Measurements from ENCODE around the gene OR2A25.

OR2A25 gene

GRCh38 chr7:144027070-144027469 lies 42.5 kb upstream of the OR2A25 start:
- H3K4me3 ChIP-seq (ENCODE audit: low read depth, low read length), result no peak overlapping the region
- DNase-seq (ENCODE audit: low read depth), result no peak
- TF ChIP-seq CTCF (IDR thresholded peaks at IDR 0.05; ENCODE audit: low read depth, low read length, missing control alignments), result no peak

GRCh38 chr7:144027974-144028373 lies 41.6 kb upstream of the OR2A25 start:
- H3K4me3 ChIP-seq (ENCODE audit: low read depth, low read length), result no peak overlapping the region
- TF ChIP-seq CTCF (IDR thresholded peaks at IDR 0.05; ENCODE audit: low read depth, low read length, missing control alignments), result no peak
- DNase-seq (ENCODE audit: low read depth), result no peak

GRCh38 chr7:144028547-144028946 lies 41.1 kb upstream of the OR2A25 start:
- H3K4me3 ChIP-seq (ENCODE audit: low read depth, low read length), result no peak overlapping the region
- no peak for TF ChIP-seq CTCF (IDR thresholded peaks at IDR 0.05; ENCODE audit: low read depth, low read length, missing control alignments)
- DNase-seq (ENCODE audit: low read depth), result no peak

- no peak for DNase-seq (ENCODE audit: low read depth)
- H3K4me3 ChIP-seq (ENCODE audit: low read depth, low read length), result no peak overlapping the region
- no peak for TF ChIP-seq CTCF (IDR thresholded peaks at IDR 0.05; ENCODE audit: low read depth, low read length, missing control alignments)
Observed at GRCh38 chr7:144032516-144032915, 37.1 kb upstream of the OR2A25 start.

- no peak overlapping the region for H3K4me3 ChIP-seq (ENCODE audit: low read depth, low read length)
- no peak for TF ChIP-seq CTCF (IDR thresholded peaks at IDR 0.05; ENCODE audit: low read depth, low read length, missing control alignments)
- DNase-seq (ENCODE audit: low read depth), result no peak
Observed at GRCh38 chr7:144032985-144033709, 36.5 kb upstream of the OR2A25 start.

GRCh38 chr7:144035385-144035784 lies 34.2 kb upstream of the OR2A25 start:
- H3K4me3 ChIP-seq (ENCODE audit: low read depth, low read length), result no peak overlapping the region
- no peak for DNase-seq (ENCODE audit: low read depth)
- no peak for TF ChIP-seq CTCF (IDR thresholded peaks at IDR 0.05; ENCODE audit: low read depth, low read length, missing control alignments)

GRCh38 chr7:144036302-144036885 lies 33.2 kb upstream of the OR2A25 start:
- DNase-seq (ENCODE audit: low read depth), result no peak
- no peak overlapping the region for H3K4me3 ChIP-seq (ENCODE audit: low read depth, low read length)
- no peak for TF ChIP-seq CTCF (IDR thresholded peaks at IDR 0.05; ENCODE audit: low read depth, low read length, missing control alignments)
